GM23248 (cell line): ENCODE measurements around the gene RAD51B. TPM values are rescaled to one million over a fixed set of nuclear protein-coding genes. Genes with fewer than 3 reads are reported as not detected.

Experiments
- DNase-seq: peaks from one replicate; pipeline ENCODE4 v3.0.0-alpha.2; 2015
- H2AFZ ChIP-seq: fragments of 200-600 bp; sonication (generic); 2 replicates; pipeline ENCODE4 v1.6.1; 2016; ENCODE audit warnings: antibody characterized with exemption
- H3F3A ChIP-seq: fragments of 200-600 bp; sonication (generic); 2 replicates; pipeline ENCODE4 v1.6.1; 2016; ENCODE audit warnings: mild to moderate bottlenecking, antibody characterized with exemption, mixed run types; ENCODE audit not compliant: insufficient read depth
- H3K27ac ChIP-seq: fragments of 200-600 bp; sonication (generic); 2 replicates; pipeline ENCODE4 v1.5.1; 2016; ENCODE audit warnings: mild to moderate bottlenecking
- H3K27me3 ChIP-seq: fragments of 200-600 bp; sonication (generic); replicated peaks from 2 replicates; pipeline ENCODE4 v1.6.1; 2016; ENCODE audit warnings: mild to moderate bottlenecking; ENCODE audit not compliant: insufficient read depth
- H3K36me3 ChIP-seq: fragments of 200-600 bp; sonication (generic); 2 replicates; pipeline ENCODE4 v1.6.1; 2016; ENCODE audit warnings: low read depth, mild to moderate bottlenecking
- H3K4me1 ChIP-seq: fragments of 200-600 bp; sonication (generic); 2 replicates; pipeline ENCODE4 v1.6.1; 2016; ENCODE audit warnings: mild to moderate bottlenecking; ENCODE audit not compliant: insufficient read depth
- H3K4me2 ChIP-seq: fragments of 200-600 bp; sonication (generic); one replicate; pipeline ENCODE4 v1.6.1; 2016; ENCODE audit warnings: mild to moderate bottlenecking; ENCODE audit not compliant: unreplicated experiment
- H3K4me3 ChIP-seq: fragments of 200-600 bp; sonication (generic); 2 replicates; pipeline ENCODE4 v1.5.1; 2016; ENCODE audit warnings: mild to moderate bottlenecking
- H3K79me2 ChIP-seq: fragments of 200-600 bp; sonication (generic); 2 replicates; pipeline ENCODE4 v1.6.1; 2016; ENCODE audit warnings: mild to moderate bottlenecking; ENCODE audit not compliant: insufficient read depth
- H3K9ac ChIP-seq: fragments of 200-600 bp; sonication (generic); 2 replicates; pipeline ENCODE4 v1.6.1; 2016; ENCODE audit warnings: mild to moderate bottlenecking
- H3K9me2 ChIP-seq: fragments of 200-600 bp; sonication (generic); 2 replicates; pipeline ENCODE4 v1.6.1; 2016; ENCODE audit warnings: mixed run types, mild to moderate bottlenecking, moderate library complexity; ENCODE audit not compliant: insufficient read depth
- H3K9me3 ChIP-seq: fragments of 200-600 bp; sonication (generic); one replicate; pipeline ENCODE4 v1.6.1; 2017; ENCODE audit warnings: low read depth
- H4K20me1 ChIP-seq: fragments of 200-600 bp; sonication (generic); 2 replicates; pipeline ENCODE4 v1.6.0; 2016; ENCODE audit not compliant: insufficient read depth
- EZH2 ChIP-seq: fragments of 200-600 bp; sonication (generic); IDR thresholded peaks from 2 replicates; pipeline ENCODE4 v1.6.1; 2018; ENCODE audit warnings: antibody characterized with exemption, mild to moderate bottlenecking; ENCODE audit not compliant: insufficient read depth, poor library complexity, severe bottlenecking
- EZH2phosphoT487 ChIP-seq: fragments of 200-600 bp; sonication (generic); IDR thresholded peaks from 2 replicates; pipeline ENCODE4 v1.6.1; 2018; ENCODE audit warnings: antibody characterized with exemption, moderate library complexity, mild to moderate bottlenecking, low read depth; ENCODE audit not compliant: insufficient read depth
- WGBS, 2 experiments: methylation state at CpG; one replicate each; pipeline ENCODE4 v1.1.6; 2015 to 2017; ENCODE audit warnings: low lambda C conversion rate in 2 of 2, low coverage in 1 of 2; ENCODE audit errors: missing lambda C conversion rate in 2 of 2; 5-methylcytosine and 5-hydroxymethylcytosine counted together
- in situ Hi-C: fragments of 300-500 bp; cut with MboI; formaldehyde crosslinking; loops from 2 replicates; pipeline ENCODE4 v1.15.0; 2020
- polyA plus RNA-seq: library from polyadenylated mRNA; unstranded; fragments of >200 nt; fragmentation: Nextera tagmentation; extraction: Ambion mirVana; gene quantifications from 2 replicates; pipeline ENCODE4 v1.2.1, GENCODE V29; 2016
- total RNA-seq: library from RNA; depleted of rRNA; stranded (reverse); fragments of >200 nt; shearing (Covaris generic); gene quantifications from 2 replicates; pipeline ENCODE4 v1.2.3, GENCODE V29; 2014

RAD51B gene
- total and polyA plus RNA-seq, 2 experiments from 2014 or later, result 4.0 to 8.8 TPM

GRCh38 chr14:68264260-68264569 is 444.6 kb downstream of the RAD51B start:
- TF ChIP-seq EZH2phosphoT487 (no peak), EZH2 (no peak)
- DNase-seq, result no peak
- H3K9me3 ChIP-seq, result no peaks in the 10 kb centered on the region
- H4K20me1 ChIP-seq, result no peaks in the 10 kb centered on the region
- H3K36me3 ChIP-seq, result no peaks in the 10 kb centered on the region
- H3K27me3 ChIP-seq, result no peaks in the 10 kb centered on the region
- no peak overlapping the region for H3K9ac ChIP-seq
- in situ Hi-C loops, result no loop called here
- H3K9me2 ChIP-seq, result no peaks in the 10 kb centered on the region
- no peaks in the 10 kb centered on the region for H3F3A ChIP-seq
- H3K4me2 ChIP-seq, result no peak overlapping the region
- 93 to 98% methylated on average over 2 of the region's 2 CpGs for WGBS, 2 experiments
- no peak overlapping the region for H3K4me3 ChIP-seq
- no peak overlapping the region for H2AFZ ChIP-seq
- H3K27ac ChIP-seq, result no peak overlapping the region
- peaks cover 10% of the 10 kb centered on the region for H3K4me1 ChIP-seq
- H3K79me2 ChIP-seq, result no peaks in the 10 kb centered on the region

DNA sequence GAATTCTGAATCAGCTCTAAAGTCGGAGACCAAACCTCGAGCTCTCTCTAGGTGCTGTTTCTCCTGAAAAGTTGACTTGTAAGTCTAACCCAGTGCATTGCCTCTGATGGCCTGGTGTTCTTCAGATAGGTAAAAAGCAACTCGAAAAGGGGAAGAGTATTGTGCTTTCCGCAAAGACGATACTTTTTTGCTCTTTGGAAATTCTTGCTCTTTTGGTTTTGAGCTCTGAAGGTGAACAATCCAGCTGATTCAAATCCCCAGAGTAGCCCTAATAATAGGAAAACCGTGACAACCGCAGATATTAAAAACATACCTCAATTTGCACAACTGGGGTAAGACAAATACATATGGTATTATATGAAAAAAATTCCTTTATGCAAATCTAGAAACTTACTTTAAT is 447.4 kb downstream of the RAD51B start:
- Histone ChIP-seq H3F3A (no peaks in the 10 kb centered on the region), H3K9me3 (no peaks in the 10 kb centered on the region), H3K4me2 (no peak overlapping the region), H3K4me3 (no peak overlapping the region), H3K9me2 (no peaks in the 10 kb centered on the region), H3K79me2 (no peaks in the 10 kb centered on the region), H3K27ac (no peak overlapping the region), H4K20me1 (no peaks in the 10 kb centered on the region), H3K4me1 (peaks cover 13% of the 10 kb centered on the region), H2AFZ (no peak overlapping the region), H3K9ac (no peak overlapping the region), H3K27me3 (no peaks in the 10 kb centered on the region), H3K36me3 (no peaks in the 10 kb centered on the region)
- in situ Hi-C loops, result no loop called here
- no peak for TF ChIP-seq EZH2phosphoT487
- TF ChIP-seq EZH2, result no peak
- 96 to 98% methylated on average over 7 of the region's 7 CpGs for WGBS, 2 experiments
- no peak for DNase-seq

- Histone ChIP-seq H3K9me3 (no peaks in the 10 kb centered on the region), H3K27ac (no peak overlapping the region), H3K9ac (no peak overlapping the region), H3K36me3 (no peaks in the 10 kb centered on the region), H3K9me2 (no peaks in the 10 kb centered on the region), H3K4me1 (peaks cover 13% of the 10 kb centered on the region), H2AFZ (no peak overlapping the region), H3K4me2 (no peak overlapping the region), H4K20me1 (no peaks in the 10 kb centered on the region), H3K4me3 (no peak overlapping the region), H3F3A (no peaks in the 10 kb centered on the region), H3K27me3 (no peaks in the 10 kb centered on the region), H3K79me2 (no peaks in the 10 kb centered on the region)
- in situ Hi-C loops, result no loop called here
- 98 to 100% methylated on average over 2 of the region's 2 CpGs for WGBS, 2 experiments
- no peak for TF ChIP-seq EZH2phosphoT487
- TF ChIP-seq EZH2, result no peak
- no peak for DNase-seq
Measured at GRCh38 chr14:68268197-68268596, 448.6 kb downstream of the RAD51B start.

GRCh38 chr14:68268719-68269118 is 449.1 kb downstream of the RAD51B start:
- Histone ChIP-seq H3K79me2 (no peaks in the 10 kb centered on the region), H3K27me3 (no peaks in the 10 kb centered on the region), H3F3A (no peaks in the 10 kb centered on the region), H3K9me2 (no peaks in the 10 kb centered on the region), H2AFZ (no peak overlapping the region), H3K4me1 (peaks cover 10% of the 10 kb centered on the region), H3K4me3 (no peak overlapping the region), H3K9me3 (no peaks in the 10 kb centered on the region), H3K9ac (no peak overlapping the region), H3K36me3 (no peaks in the 10 kb centered on the region), H4K20me1 (no peaks in the 10 kb centered on the region), H3K27ac (no peak overlapping the region), H3K4me2 (no peak overlapping the region)
- no peak for DNase-seq
- in situ Hi-C loops, result no loop called here
- TF ChIP-seq EZH2phosphoT487 (no peak), EZH2 (no peak)
- WGBS, 2 experiments, result 88 to 100% methylated on average over 1 of the region's 1 CpG
